Stimulated activated CD8-positive, alpha-beta memory T cell treated with anti-CD3 and anti-CD28 coated beads, Interleukin-4, amount 100 ng/mL, for 4 hours (primary cell): Measurements from ENCODE around the gene CHTOP.

Experiments
- DNase-seq, 2 donors: peaks; one replicate each; pipeline ENCODE4 v3.0.0-alpha.2; 2020; ENCODE audit warnings: low read depth in 2 of 2, low spot score in 1 of 2

Gene CHTOP

DNA sequence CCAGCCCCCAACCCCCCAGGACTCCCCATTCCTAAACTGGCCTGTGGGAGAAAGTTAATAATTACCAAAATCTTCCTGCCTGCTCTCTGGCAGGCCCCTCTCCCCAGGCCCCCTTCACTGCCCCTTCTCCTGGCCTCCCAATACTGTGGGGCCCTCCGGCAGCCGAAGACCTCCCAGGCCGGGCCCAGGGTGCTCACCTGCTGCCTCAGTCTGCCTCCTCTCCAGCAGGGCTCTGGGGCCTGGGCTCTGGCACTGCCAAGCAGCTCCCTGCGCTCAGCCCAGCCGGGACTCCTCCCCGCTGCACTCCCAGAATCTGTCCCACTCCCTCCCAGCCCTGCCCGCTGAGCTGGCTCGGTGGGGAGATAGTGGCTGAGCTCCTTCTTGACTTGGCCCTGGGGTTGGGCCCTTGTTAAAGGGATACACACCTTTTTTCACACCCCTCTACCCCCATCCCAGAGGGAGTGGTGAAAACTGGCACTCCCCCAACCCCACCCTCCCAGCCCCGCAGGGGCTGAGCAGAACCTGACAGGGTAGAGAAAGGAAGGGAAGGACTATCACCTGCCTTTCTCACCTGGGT is 21.0 kb upstream of the CHTOP start, which contains the start of gene S100A16:
S100A16 (minus strand) TSS at position 383 of the 577 bp plus-strand sequence. CDS start 4,986 bp downstream, outside the sequence.
- DNase-seq = no peak

DNA sequence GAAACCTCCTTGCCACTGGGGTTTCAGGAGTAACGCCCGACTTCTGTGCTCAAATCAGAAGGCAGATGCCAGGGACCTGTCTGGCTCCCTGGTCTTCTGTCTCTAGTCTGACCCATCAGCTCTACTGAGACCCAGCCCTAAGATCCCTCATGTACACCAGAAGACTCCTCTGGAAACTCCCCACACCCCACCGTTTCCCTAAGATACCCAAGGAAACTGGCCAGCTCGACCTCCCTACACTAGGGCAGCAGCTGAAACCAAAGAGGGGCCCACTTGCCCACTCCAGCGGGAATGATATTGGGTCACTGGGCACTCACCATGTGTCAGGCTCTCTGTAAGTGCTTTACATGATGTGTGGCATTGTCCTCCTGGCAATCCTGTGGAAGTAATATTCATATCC is 20.5 kb upstream of the CHTOP start:
- DNase-seq = no peak

DNA sequence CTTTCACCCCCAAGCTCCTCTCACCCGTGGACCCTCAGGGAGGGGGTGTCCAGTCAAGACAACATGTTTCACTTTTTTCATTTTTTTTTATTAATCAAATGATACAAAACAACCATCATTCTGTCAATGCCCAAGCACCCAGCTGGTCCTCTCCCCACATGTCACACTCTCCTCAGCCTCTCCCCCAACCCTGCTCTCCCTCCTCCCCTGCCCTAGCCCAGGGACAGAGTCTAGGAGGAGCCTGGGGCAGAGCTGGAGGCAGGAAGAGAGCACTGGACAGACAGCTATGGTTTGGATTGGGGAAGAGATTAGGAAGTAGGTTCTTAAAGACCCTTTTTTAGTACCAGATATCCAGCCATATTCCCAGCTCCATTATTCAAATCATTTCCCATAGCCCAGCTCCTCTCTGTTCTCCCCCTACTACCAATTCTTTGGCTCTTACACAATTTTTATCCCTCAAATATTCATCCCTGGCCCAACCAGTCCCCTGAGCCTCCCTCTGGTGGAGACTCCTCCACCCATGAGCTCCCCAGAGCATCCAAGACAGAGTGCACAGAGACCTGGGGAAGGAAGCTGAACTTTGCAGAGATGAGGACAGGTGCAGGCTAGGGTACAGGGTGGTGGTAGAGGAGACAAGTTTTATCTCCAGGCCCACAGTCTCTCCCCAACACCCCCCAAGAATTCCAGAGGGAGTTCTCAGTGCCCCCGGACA is 19.5 kb upstream of the CHTOP start:
- no peak for DNase-seq

DNA sequence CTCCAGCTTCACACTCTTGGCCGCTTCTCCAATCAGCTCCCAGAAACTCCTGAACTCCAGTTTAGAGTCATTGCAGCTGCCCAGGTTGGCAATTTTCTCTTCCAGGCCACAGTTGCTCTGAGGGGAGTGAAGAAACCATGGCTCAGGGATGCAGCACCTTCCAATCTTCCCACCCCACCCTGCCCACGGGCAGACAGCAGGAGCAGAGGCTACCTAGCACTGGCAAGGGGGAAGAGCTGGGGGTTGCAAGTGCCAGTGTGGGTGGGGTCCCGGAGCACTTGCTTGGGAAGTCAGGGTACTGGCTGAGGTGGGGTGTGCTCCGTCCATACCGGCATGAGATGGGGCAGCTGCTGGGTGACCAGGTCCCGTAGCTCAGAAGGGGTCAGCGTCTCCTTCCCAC is 19.0 kb upstream of the CHTOP start:
- no peak for DNase-seq

DNA sequence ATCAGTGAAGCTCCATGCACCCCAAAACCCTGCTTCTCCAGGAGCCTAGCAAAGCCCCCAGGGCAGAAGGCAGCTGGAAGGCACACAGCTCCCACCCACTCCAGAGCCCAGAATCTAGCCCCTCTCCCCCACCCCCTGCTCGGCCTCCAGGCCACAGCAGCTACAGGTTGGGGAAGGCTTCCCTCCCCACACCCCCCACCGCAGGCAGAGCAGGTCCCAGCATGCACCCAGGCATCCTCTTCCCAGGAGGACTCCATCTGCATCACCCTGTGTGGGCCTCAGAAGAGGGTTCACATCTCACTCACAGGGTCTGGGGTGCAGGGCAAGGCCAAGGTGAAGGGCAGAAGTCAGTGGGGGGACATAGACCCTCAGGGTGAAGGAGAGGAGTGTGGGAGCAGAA is 18.5 kb upstream of the CHTOP start:
- DNase-seq = no peak

DNA sequence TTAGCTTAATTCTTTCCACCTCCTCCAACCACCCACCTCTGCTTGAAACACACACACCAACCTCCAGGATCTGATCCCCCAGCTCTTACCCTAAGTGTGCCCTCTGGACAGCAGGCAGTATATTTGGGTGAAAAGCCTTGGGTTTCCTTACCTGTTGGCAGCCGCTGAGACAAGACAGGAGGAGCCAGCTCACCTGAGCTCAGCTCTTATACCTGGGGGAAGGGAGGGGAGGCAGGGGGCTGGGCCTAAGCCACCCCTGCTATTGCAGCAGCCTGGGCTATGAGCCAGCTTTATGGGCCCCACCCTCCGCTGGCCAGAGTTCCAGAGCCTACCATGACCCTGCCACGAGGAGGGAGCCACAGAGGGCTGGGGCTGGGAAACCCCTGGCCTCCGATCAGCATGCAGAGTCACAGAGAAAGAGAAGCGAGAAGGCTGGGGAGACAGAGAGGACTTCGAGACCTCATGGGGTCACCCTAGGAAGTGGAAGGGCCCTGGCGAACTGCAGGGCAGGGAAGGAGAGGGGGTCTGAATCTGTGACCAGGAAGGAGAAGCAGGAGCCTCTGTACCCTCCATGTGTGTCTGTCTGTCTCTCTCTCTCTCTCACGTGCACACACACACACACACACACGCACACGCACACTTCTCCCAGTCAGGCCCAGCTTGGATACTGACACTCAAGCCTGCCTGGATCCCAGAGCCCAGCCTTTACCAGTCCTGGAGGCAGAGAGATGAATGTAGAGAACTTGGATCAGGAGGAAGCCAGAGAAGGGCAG is 17.5 kb upstream of the CHTOP start, which contains the start of gene S100A14:
S100A14 (minus strand) TSS at position 182 of the 773 bp plus-strand sequence. CDS start 467 bp downstream, outside the sequence.
- DNase-seq = no peak

DNA sequence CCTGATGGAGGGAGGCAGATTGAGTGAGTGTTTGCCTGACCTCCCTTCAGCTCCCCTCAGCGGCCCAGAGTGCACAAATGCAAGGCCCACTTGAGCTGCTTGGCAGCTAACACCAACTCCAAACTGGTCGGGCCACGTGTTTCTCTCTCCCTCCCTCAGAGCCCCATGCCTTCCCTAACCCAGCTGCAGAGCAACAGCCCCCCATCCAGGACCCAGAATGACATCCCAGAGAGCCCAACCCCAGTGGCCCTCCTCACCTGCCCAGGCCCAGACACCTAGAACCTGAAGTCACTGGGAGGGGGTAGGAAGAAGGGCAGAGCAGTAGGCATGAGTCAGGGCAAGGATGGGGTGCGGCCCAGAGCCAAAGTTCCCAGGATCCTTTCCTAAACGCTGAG is 17.0 kb upstream of the CHTOP start:
- no peak for DNase-seq

DNA sequence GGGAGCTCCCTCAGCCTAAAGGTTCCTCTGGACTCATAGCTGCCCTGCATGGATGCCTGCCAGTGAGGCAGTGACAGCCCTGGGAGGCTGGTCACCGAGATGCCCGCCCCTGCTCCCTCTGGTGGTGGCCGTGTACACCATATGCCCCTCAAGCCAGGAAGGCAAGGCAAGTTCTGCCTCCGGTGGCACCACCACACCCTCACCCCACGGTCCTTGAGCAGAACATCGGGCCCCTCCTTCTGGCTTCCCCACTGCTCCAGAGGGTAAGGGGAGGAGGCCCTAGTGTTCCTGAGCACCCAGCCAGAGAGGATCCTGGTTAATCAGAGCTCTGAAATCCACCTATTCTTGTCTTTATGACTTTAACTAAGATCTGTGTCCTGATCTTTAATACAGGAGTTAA is 16.2 kb upstream of the CHTOP start:
- DNase-seq = peak in 1 of 2 donors; percentile 47

DNA sequence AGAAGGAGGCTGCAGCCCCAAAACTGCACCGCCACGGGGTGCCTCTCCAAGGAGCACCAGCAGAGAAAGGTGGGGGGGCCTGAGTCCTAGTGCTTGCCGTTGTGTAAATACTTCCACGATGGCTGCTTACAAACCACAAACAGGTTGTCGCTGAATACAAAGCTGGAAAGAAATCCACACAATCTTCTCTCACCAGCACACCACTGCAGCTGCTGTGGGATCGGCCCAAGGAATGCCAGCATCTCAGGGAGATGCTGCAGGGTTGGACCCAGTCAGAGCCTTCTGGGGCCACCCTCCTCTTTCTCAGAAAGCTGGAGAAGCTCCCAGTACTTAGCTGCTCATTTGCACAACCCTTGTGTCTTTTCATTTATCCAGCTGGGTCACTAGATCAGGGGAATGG is 14.7 kb upstream of the CHTOP start:
- no peak for DNase-seq

DNA sequence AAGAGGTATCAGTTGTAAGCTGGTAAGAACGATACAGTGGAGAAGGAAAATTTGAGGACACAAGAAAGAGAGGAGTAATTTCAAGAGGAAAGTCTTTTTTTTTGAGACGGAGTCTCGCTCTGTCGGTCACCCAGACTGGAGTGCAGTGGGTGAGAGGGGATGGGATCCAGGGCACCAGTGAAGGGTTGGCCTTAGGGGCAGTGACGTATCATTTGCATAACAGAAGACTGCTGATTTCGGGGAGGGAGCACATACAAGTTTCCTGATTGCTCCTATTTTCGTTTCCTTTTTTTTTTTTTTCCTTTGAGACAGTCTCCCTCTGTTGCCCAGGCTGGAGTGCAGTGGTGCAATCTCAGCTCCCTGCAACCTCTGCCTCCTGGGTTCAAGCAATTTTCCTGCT is 10.8 kb upstream of the CHTOP start:
- no peak for DNase-seq

DNA sequence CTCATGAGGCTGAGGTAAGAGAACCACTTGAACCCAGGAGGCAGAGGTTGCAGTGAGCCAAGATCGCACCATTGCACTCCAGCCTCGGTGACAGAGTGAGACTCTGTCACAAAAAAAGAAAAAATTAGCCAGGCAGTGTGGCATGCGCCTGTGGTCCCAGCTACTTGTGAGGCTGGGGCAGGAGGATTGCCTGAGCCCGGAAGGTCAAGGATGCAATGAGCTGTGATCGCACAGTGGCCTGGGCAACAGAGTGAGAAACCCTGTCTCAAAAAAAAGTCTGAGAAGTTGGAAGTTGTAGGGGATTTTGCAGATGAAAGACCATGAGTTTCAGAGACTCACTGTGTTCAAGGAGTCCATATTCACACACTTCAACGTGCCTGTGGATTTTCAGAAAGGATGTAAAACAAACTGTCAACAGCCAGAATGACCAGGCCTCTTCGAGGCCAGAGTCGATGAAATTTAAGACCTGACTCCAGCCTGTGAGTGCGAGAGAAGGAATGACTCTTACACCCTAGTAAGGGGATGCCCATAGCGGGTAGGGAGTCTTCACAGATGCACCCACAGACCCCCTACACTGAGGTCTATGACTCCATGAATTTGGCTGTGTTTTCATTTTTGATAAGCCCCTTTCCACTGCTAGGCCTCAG is 8.8 kb upstream of the CHTOP start:
- DNase-seq = no peak

DNA sequence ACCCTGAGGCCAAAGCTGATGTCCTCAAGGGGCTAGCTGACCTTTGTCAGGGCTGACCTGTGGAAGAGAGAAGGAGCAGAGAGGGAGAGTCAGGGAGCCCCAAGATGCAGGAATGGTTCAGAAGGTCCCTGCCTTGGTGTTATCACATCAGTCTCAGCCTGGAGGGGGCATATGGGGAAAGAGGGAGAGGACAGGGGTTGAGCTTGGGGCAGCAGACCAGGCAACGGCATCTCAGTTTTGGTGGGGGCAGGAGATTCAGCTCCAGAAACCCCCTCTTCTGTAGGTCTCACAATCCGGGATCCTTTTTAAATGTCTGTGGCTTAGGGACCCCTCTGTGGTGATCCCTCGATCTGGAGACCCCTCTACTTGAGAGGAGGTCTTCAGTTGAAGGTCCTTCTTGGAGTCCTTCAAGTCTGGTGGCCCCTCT is 7.4 kb upstream of the CHTOP start:
- DNase-seq = no peak

DNA sequence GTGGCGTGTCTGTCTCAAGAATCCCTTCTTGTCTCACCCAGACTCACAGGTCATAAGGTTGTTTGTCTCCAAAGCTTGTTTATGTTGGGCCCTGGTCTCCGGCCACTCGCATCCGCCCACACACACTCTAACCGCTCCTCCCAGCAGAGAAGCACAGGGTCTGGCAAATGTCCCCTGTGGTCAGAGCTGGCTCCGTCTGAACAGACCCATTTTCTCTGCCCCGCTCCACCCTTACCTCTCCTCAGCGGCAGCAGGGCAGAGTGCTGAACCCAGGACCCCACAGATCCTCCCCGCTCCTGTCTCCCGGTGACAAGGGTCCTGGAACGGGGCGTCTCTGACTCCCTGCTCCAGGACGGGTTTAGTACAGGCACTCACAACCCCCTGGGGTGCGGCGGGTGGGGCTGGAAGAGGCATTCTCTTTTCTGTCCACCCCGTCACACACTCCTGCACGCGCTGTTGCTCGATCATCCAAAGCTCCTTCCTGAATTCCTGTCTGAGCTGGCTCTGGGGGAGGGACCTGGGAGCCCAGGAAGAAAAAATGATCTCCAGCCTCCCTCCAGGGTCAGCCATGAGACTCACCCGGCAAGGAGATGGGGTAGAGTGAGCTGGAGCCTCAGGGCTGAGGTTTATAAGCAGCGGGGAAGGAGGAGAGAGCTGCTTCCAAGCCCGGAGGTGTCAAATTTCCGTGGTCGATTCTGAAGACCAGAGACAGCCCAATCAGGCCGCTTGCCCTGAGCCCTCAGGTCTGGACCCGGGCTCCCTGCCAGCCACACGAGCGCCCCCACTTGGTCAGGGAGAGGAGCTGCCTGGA is 6.8 kb upstream of the CHTOP start, which contains the start of gene S100A13:
S100A13 (minus strand) TSS at position 602 of the 811 bp plus-strand sequence. CDS start 1,033 bp downstream, outside the sequence.
- DNase-seq = no peak

DNA sequence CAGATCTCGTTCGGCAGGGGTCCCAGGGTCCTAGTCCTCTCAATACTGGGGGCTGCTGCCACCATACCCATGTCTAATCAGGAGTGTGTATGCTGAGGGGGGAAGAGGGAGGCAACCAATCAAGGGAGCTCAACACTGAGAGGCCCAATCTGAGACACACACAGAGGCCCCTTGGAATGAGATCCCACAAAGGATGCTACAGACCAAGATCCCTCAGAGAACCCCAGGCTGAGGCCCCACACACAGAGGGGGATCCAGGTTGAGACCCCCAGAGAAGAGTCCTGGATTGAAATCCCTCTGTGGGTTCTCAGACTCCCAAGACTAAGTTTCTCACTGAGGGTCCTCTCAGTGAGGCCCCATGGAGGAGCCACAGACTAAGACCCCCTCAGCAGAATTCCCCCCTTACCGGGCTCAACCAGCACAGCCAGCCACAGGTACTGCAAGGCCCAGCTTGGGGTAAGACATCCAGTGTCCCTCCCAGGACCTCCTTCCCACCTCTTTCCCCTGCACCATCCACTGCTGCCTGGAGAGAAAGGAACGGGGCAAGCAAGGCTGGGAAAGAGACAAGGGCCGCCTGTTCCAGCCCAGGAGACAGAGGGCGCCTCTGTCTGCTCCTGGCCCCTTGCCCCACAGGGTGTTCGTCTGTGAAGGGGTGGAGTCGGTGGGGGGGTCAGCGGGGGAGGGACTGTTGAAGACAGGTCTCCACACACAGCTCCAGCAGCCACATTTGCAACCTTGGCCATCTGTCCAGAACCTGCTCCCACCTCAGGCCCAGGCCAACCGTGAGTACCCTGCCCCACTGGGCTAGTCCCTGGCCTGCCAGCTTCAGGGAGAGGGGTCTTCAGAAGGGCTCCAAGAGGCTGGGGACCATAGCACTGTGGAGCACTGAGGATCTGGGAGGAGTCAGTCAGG is 5.9 kb upstream of the CHTOP start, which contains the start of gene S100A1:
S100A1 (plus strand) TSS at position 720 of the 912 bp plus-strand sequence. CDS start 2,088 bp downstream, outside the sequence.
- DNase-seq = no peak

DNA sequence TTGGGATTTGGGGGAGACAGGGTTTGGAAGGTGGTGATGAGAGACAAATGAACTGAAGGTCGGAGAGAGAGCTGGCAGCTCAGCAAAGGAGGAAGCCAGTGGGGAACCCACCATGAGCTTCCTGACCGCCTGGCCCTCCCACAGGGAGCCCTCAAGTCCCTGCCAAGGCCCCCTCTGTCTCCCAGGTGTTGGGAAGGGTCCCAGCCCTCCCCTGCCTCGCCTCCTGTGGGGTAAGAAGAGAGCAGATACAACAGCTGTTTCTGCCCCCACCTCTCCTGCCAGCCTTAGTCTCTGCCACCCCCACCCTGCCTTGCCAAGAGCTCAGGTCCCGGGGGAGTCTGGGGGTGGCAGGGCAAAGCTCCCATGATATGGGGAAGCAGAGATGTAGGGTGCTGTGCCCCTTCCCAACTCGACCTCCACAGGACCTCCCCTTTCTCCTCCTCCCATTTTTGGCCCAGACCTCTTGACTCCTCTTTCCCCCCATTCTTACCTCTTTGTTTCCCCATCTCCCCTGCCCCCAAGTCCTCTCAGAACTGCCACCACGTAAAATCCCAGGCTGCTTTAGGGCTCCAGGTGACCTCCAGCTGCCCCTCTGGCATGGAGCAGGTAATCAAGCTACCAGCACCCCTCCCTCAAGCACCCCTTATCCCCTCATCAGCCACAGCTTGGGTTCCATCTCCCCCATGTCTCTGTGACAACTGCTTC is 5.1 kb upstream of the CHTOP start:
- DNase-seq = no peak

DNA sequence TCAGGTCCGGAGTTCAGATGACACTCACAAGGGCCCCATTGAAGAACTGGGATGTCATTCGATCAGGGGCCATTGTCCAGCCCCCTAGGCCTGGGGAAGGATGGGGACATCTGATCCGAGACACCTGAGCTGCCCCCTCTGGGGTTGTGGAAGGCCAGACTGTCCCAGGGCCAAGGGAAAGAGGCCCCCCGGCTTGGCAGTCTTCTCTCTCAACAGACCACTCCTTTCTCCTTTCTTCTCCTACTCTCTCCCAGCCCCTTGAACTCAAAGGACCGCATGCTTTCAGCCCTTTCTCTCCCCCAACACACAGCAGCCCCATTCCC is 4.6 kb upstream of the CHTOP start:
- no peak for DNase-seq

DNA sequence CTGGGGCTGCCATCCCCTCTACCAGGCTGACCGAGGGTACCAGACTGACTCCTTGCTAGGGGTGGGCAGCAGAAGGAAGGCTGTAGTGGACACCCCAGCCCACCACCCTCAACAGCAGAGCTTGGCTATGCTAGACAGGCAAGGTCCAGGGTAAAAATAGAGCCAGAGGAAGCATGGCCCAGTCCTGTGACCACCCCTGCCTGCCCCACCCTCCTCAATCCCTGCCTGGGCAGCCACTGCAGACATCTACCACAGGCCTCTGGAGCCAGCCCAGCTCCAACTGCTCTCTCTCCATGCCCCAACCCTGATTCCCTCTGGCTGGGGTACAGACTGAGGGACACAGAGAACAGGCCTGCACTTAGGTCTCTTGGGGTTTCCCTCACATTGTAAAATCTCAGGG is 3.9 kb upstream of the CHTOP start:
- no peak for DNase-seq

DNA sequence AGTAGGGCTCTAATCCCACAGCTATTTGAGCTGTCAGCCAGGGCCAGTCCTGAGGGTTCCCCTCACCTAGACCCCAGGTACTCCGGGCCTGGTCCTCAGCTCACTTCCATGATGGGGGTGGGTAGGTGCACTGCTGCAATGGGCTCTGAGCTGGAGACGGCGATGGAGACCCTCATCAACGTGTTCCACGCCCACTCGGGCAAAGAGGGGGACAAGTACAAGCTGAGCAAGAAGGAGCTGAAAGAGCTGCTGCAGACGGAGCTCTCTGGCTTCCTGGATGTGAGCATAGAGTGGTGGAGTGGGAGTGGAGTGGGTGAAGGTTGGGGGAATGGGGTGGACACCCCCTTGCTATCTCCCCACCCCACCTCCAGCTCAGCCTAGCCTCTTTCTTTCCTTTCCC is 3.5 kb upstream of the CHTOP start:
- DNase-seq = no peak
